ENCODE results near the gene COX6A1.
"Not testable (repeated sequence)": the region's sequence is repeated elsewhere in the genome, so short reads cannot be mapped to it uniquely, and the experiment has no call there.

COX6A1 gene

DNA sequence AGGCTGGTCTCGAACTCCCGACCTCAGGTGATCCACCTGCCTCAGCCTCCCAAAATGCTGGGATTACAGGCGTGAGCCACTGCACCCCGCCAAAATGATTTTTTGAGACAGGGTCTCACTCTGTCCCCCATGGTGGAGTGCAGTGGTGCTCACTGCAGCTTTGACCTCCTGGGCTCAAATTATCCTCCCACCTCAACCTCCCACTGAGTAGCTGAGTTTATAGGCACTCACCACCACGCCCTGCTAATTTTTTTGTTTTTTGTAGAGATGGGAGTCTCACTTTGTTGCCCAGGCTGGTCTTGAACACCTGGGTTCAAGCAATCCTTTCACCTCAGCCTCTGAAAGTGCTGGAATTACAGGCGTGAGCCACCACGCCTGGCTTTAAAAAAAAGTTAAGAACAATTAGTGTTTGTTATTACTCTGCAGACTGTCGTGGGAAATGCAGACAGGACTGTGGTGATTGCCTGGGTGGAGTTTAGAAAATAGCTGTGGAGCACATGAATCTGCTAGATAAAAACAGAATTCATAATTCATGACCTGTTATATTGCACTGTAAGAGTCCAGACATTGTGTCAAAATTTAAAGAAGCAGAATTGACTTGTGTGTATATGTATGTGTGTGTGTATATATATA is 9.2 kb upstream of the COX6A1 start:
- no peak for DNase-seq (ENCODE audit: low spot score)

DNA sequence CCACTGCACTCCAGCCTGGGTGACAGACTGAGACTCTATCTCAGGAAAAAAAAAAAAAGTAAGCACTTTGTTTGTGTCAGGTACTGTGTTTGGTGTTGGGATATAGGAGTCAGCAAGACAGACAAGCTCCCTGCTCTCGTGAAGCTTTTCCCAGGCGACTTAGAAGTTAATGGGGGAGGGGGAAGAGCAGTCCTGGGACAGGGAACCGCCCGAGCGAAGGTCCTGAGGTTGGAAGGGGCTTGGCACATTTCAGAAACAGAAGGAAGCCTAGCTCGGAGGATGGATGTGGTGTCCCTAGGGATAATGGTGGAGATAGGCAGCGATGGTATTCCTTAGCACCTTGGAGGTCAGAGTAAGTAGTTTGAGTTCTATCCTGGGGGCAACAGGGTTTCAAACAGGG is 8.5 kb upstream of the COX6A1 start:
- DNase-seq (ENCODE audit: low spot score), result no peak

DNA sequence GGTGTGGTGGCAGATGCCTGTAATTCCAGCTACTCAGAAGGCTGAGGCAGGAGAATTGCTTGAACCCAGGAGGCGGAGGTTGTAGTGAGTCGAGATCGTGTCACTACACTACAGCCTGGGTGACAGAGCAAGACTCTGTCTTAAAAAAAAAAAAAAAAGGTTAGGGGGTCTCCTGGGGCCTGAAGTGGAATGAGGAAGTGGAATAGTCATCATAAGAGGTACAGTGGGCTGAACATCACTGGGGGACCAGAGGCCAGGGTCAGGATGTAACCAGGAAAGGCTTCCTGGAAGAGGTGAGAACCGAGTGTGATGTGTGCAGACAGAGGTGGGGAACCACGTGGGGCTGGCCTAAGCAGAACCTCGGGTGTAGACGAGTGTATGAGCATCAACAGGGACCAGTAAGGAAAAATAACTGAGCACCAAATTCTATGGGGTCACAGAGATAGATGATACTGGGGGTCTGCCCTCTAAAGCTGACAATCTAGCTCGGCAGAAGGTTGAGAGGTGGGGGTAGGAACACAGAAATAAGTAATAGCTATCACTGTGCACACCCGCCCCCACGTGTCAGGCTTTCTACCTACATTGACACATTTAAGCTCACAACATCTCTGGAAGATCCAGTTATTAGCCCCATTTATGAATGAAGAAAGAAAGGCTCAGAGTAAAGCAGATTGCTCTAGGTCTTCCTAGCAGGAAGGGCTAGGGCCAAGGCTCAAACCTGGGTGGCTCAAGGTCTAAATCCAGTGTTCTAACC is 5.0 kb upstream of the COX6A1 start:
- no peak for DNase-seq (ENCODE audit: low spot score)

DNA sequence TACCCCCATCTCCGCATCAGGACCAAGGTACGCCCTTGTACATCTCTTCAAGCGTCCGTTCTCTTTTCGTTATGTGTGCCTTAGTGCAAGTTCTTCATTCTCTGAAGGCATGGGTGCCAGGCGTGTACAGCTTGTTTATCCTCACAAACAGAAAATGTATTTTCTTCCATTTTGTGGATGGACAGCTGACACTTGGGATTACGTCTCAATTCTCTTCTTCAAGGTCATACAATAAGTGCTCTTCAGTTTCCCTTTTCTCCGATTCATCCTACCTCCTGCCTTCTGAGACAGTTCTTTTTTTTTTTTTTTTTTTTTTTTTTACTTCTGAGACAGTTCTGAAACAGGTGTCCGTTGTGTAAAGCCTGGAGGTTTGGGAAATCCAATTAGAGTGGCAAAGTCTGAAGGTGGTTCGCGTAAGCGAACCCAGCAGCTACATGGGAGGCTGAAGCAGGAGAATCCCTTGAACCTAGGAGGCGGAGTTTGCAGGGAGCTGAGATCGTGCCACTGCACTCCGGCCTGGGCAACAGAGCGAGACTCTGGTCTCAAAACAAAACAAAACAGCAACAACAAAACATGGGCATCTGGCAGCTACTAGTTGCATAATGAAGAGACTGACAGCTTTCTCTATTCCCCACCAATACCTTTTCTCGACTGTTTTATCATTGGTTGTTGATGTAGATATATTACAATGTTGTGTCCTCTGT is 734 bp downstream of the COX6A1 start:
- DNase-seq (ENCODE audit: low spot score), result no peak

DNA sequence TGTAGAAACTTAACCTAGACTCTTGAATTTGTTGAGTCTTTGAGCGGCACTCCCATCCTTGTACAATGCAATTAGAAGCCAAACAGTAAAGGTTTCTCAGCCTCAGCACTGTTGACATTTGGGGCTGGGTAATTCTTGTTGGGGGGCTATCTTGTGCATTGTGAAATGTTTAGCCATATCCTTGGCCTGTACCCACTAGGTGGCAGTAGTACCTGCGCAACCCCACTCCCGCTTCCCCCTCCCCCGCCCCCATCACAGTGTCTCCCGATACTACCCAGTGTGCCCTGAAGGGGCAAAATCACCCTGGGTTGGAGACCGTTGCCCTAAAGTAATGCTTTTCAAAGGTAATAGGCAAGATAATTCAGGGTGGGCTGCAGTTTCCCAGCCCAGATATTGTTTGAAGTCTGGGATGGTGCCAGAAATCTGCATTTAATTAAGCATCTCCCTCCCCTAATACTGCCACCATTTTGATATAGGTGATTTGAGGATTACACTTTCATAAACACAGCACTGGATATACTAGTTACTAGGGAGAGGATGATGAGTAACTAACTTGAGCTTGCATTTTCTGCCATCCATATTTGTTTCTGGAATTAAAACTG is 1.8 kb downstream of the COX6A1 start:
- peak; percentile 28 for DNase-seq (ENCODE audit: low spot score)

DNA sequence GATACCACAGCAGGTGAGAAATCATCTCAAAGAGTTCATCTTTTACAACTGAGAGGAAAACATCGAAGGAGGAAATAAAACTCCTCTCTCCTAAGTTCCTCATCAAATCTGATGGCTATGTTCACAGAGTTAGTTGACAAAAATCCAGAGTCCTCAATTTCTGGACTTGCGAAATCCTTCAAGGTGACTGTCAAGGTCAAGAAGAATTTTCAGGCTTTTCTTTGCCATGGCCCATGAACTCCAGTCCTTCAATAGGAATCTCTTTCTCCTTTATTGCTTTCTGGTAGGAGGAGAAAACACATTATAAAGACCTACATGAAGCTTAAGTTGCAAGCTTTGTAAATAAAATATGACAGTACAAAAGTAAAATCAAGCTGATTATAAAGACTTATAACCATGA is 6.8 kb downstream of the COX6A1 start:
- DNase-seq (ENCODE audit: low spot score), result no peak

DNA sequence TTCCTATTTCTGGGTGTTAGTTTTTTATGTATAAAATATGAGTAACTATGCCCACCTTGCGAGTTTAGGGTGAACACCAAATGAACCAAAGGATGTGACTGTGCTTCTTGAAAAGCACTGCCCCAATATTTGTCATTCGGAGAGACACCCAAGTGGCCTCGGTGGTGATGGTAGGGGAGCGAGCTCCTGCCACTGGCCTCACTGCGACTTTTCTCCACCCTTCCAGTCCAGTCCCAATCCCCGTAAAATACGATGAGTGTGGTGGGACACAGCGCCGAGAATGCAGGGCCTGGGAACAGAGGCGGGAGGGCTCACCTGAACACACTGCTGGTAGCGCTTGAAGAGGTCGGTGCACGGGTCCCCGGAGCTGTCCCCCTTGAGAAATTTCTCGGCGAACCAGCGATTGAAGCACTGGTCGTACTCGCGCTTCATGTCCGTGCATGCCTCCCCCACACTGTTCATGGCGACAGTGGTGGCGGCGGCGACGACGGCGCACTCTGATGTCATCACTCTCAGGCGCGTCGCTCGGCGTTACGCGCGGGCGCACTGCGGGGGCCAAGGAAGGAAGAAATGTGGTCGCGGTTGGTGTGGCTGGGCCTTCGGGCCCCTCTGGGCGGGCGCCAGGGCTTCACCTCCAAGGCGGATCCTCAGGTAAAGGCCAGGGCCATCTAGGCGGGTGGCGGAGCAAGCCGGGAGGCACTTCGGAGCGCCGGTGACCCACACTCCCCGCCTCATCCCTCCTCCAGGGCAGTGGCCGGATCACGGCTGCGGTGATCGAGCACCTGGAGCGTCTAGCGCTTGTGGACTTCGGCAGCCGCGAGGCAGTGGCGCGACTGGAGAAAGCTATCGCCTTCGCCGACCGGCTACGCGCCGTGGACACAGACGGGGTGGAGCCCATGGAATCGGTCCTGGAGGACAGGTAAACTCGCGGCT is 8.3 kb downstream of the COX6A1 start, which contains the start of the genes GATC and TRIAP1:
Gene GATC (plus strand): TSS at position 534 of the 933 bp plus-strand sequence. CDS start 37 bp downstream, at position 571.
Gene TRIAP1 (minus strand): TSS at position 474 of the 933 bp plus-strand sequence. CDS start 12 bp downstream, at position 462.
- DNase-seq (ENCODE audit: low spot score), result peak; percentile 70

DNA sequence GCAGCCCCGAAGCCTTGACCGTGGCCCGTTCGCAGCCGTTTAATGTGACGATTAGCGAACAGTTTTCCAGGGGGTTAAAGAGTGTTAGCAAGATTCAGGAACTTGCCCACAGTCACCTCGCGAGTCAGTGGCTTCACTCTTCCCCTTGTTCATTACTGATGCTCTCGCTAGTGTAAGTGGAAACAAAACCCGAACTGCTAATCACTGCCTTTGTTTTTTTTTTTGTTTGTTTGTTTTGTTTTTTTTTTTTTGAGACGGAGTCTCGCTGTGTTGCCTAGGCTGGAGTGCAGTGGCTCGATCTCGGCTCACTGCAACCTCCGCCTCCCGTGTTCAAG is 8.9 kb downstream of the COX6A1 start:
- DNase-seq (ENCODE audit: low spot score), result not testable (repeated sequence)

DNA sequence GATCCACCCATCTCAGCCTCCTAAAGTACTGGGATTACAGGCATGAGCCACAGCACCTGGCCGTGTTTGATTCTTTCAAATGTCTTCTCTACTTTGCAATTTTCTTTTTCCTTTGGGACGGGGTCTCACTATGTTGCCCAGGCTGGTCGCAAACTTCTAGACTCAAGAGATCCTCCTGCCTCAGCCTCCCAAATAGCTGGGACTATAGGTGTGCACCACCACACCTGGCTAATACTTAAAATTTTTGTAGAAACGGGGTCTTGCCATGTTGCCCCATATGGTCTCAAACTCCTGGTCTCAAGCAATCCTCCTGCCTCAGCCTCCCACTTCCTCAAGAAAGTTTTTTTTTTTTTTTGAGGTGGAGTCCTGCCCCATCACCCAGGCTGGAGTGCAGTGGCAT is 10.1 kb downstream of the COX6A1 start:
- no peak for DNase-seq (ENCODE audit: low spot score)

DNA sequence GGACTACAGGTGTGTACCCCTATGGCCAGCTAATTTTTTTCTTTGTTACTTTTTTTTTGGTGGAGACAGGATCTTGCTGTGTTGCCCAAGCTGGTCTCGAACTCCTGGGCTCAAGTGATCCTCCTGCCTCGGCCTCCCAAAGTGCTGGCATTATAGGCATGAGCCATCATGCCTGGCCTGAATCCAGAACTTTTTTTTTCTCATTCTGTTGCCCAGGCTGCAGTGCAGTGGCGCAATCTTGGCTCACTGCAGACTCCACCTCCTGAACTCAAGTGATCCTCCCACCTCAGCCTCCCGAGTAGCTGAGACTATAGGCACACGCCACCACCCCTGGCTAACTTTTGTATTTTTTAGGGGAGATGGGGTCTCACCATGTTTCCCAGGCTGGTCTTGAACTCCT is 14.6 kb downstream of the COX6A1 start:
- DNase-seq (ENCODE audit: low spot score), result not testable (repeated sequence)

DNA sequence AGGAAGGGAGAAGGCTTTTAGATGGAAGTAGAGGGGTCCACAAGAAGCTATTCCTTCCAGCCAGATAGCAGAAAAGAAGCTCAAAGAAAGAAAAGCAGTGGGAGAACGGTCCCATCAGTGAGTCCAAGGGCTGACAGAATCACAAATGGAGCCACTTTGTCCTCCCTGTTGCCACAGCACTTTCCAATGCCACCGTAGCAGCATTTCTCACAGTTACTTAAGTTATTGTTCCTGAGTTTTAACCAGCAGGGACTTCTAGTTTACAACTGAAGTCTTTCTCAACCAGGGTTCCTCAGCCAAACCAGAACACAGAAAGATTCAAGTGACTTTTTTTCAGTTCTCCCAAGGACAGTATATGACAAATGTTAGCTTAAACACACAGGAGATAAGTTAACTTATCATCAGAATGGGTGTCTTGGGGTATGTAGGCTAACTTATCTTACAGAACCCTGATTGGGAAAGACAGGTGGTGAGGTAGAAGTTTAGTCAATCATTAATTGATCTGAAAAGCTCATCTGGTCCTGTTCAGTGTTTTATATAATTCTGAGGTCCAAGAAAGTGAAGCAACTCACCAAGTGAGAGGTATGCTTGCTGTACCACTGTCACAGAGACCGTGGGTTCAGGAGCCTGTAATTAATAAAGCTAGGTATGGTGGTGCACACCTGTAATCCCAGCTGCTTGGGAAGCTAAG is 15.3 kb downstream of the COX6A1 start:
- DNase-seq (ENCODE audit: low spot score), result no peak

DNA sequence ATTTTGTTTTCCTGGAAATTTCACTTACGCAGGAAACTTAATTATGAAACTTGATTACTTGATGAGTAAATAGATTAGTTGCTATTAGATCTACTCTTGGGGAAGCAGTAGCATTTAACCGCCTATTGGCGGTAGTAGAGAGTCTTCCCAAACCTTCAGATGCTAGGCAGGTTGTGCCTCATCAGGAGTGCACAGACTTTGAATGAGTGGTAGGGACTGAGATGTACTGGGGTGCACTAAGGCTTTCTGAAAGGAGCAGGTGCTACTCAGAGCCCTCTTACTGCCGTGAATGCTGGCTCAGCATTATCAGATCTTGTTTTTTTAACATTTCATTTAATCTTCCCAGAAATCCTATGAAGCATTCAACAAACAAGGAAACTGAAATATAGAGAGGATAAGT is 16.1 kb downstream of the COX6A1 start:
- DNase-seq (ENCODE audit: low spot score), result no peak

DNA sequence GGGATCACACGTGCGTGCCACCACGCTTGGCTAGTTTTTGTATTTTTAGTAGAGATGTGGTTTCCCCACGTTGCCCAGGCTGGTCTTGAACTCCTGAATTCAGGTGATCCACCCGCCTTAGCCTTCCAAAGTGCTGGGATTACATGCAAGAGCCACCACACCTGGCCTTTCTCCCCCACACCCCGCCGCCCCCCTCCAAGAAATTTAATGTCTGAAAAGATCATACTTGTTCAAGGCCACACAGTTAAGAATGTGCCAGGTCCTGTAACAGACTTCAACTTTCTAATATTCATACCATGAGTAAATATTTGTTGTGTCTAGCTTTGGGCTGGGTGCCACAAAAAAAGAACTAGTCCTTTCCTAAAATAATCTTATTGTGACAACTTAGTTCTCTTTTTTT is 17.4 kb downstream of the COX6A1 start:
- DNase-seq (ENCODE audit: low spot score), result no peak

DNA sequence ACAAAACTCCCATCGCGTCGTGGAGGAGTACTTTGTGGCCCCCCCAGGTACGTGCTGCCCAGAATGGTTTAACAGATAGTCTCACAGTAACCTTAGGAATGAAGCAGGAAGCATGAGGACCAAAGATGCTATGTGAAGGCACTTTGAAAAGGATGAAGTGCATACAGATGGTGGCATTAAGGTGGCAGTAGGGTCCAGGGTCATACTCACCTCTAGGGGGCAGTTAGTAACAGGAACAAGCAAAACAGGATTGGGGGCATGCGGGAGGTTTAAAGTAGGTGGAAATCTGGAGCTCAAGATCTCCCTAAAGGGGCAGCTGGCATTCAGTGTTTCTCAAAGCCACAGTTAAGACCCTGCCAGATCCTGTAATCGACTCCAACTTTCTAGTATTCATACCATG is 19.2 kb downstream of the COX6A1 start:
- DNase-seq (ENCODE audit: low spot score), result no peak

DNA sequence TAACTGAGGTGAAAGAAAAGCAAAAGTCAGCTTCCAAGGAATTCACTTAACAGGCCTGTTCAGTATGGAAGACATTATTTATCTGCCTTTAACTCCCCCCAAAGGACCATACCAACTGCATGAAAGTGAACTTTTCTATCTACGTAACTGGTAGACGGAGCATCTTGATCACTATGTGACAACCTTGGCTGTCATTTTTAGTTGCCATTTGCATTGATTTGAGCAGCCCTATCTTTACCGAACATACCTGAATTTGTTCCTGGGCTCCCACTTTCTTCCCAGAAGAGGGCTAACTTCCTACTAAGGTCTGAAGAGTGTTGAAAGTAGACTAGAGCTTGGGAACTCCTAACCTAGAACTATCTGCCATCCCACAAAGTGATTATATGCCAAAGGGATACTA is 22.2 kb downstream of the COX6A1 start:
- no peak for DNase-seq (ENCODE audit: low spot score)

DNA sequence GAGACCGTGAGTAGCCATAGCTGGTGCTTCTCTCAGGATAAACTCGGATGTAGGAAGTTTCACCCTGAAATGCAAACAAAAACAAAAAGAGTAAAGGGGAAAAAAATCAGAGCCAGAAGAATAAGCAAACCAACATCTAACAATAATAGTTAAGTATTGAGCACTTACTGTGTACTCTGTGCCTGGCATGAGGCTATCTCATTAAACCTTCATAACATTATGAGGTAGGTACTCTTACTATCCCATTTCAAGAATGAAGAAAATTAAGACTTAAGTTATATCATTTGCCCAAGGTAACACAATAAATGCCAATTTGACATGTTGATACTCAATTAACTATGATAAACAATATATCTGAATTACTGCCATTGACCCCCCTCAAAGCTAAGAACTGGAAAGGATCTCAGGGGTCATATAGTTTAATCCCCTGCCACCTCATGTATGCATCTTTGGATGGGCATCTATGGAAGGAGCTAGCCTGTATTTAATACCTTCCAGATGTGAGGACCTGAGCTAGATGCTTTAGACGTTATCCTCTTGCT is 24.3 kb downstream of the COX6A1 start:
- no peak for DNase-seq (ENCODE audit: low spot score)

DNA sequence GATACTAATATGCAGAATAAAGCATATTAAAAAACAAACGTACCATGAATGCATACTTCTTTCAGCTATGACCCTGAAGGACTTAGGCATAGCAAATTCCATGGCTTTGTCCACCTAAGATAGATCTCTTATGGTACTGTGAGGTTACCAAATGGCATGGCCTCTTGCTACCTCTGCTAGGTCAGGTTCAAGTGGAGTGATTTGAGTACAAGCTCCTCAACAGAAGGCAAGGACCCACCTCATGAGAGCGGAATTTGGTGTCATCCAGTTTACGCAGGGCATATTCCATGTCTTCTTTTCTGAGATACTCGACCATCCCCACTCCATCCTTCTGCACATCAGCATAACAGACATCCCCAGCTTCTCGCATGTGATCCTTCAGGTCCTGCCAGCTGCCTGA is 25.8 kb downstream of the COX6A1 start:
- no peak for DNase-seq (ENCODE audit: low spot score)

DNA sequence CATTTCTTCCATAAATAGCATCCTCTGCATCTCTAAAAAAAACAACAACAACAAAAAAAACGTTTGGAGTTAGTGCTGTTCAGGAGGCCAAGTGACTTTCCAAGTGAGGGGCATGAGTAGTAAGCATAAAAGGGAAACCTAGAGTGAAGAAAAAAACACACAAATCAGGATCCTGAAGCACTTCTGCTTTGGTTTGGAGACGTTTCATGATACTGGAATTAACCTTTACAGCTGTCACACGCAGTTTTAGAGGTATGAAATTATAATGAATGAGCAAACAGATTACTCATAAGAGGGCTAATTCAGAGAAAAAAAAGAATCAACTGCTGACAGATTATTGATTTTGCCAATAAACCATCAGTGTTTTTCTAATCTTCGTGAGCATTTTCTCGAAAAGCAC is 27.8 kb downstream of the COX6A1 start:
- DNase-seq (ENCODE audit: low spot score), result no peak

DNA sequence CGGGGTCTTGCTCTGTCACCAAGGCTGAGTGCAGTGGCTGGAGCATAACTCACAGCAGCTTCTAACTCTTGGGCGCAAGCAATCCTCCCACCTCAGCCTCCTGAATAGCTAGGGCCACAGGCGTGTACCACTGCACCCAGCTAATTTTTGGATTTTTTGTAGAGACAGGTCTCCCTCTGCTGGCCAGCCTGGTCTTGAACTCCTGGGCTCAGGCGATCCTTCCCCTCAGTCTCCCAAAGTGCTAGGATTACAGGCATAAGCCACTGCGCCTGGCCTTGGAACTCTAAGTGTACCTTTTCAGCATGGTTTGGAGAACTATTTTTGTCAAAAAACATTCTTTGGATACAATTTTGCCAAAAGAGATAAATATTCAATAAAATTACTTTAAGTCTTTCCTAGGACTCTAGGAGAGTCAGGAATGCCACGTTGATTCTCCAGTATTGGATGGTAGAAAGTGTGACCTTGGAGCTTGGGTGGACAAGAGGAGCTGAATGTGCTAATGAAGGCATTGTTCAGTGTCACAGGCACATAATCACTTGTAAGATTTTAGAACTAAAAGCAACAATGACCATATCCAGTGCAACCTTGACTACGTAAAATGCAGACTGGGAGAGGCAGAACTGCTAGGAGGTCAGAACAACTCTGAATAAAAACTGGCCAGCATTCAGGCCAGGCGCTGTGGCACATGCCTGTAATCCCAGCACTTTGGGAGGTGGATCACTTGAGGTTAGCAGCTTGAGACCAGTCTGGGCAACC is 28.8 kb downstream of the COX6A1 start:
- DNase-seq (ENCODE audit: low spot score), result no peak

DNA sequence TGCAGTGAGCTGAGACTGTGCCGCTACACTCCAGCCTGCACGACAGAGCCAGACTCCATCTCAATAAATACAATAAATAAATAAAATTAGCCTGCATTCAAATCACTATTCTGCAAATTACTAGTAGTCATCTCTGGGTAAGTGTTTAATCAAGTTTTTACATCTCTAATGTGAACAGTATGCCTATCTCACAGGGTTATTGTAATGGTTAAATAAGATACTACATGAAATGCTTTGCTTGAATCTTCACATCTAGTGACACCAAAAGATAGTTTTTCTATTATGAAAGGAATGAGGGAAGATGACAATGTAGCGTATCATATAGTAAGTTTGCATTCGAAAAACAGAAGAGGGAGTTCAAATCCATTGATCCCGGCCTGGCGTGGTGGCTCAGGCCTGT is 29.5 kb downstream of the COX6A1 start:
- DNase-seq (ENCODE audit: low spot score), result no peak

Measured in globus pallidus (tissue), 1 donor.